Liver (tissue), 9 donors: Measurements from ENCODE around the gene CCDC63. TPM values are rescaled to one million over a fixed set of nuclear protein-coding genes. Genes with fewer than 3 reads are reported as not detected.

ENCODE experiments used
- DNase-seq: peaks from one replicate; pipeline ENCODE4 v3.0.0-alpha.2; 2017; ENCODE audit warnings: low spot score
- H3K27ac ChIP-seq, 2 donors: one replicate each; pipeline ENCODE4 v1.7.0; 2013; ENCODE audit warnings: inconsistent platforms in 2 of 2, low read length in 2 of 2, control low read depth in 1 of 2, low read depth in 1 of 2, mild to moderate bottlenecking in 1 of 2
- H3K27me3 ChIP-seq, 4 donors: one replicate each; pipeline versions ENCODE4 v1.6.1 to v1.7.0; 2013; ENCODE audit warnings: low read length in 3 of 4, inconsistent platforms in 1 of 4, mild to moderate bottlenecking in 1 of 4, moderate library complexity in 1 of 4; ENCODE audit not compliant: control insufficient read depth in 4 of 4, insufficient read depth in 4 of 4
- H3K36me3 ChIP-seq, 4 donors: one replicate each; pipeline versions ENCODE4 v1.6.1 to v1.7.0; 2013; ENCODE audit warnings: low read length in 3 of 4, mild to moderate bottlenecking in 3 of 4, low read depth in 1 of 4, moderate library complexity in 1 of 4; ENCODE audit not compliant: control insufficient read depth in 4 of 4, insufficient read depth in 3 of 4
- H3K4me1 ChIP-seq, 4 donors: one replicate each; pipeline versions ENCODE4 v1.6.1 to v1.7.0; 2013; ENCODE audit warnings: low read length in 3 of 4, mild to moderate bottlenecking in 3 of 4, moderate library complexity in 1 of 4; ENCODE audit not compliant: control insufficient read depth in 4 of 4, insufficient read depth in 4 of 4
- H3K4me3 ChIP-seq, 3 donors: one replicate each; pipeline versions ENCODE4 v1.6.1 to v1.7.0; 2013; ENCODE audit warnings: low read length in 3 of 3, control low read depth in 1 of 3, low read depth in 1 of 3, mild to moderate bottlenecking in 1 of 3
- H3K9ac ChIP-seq, 2 donors: one replicate each; pipeline ENCODE4 v1.7.0; 2013; ENCODE audit warnings: low read length in 2 of 2, mild to moderate bottlenecking in 2 of 2, moderate library complexity in 2 of 2, control low read depth in 1 of 2, low read depth in 1 of 2
- H3K9me3 ChIP-seq, 4 donors: one replicate each; pipeline versions ENCODE4 v1.6.1 to v1.7.0; 2013; ENCODE audit warnings: low read length in 3 of 4; ENCODE audit not compliant: control insufficient read depth in 4 of 4
- CTCF ChIP-seq: fragments of 150-350 bp; IDR thresholded peaks from 2 replicates; pipeline ENCODE4 v1.5.1; 2017; ENCODE audit warnings: improper control_type of control experiment, low read depth, low read length; ENCODE audit not compliant: missing input control
- EGR1 ChIP-seq, 2 donors: IDR thresholded peaks; 2 replicates each; pipeline ENCODE4 v1.6.1; 2016 to 2018; ENCODE audit warnings: antibody characterized with exemption in 2 of 2, low read depth in 2 of 2
- FOXA1 ChIP-seq: IDR thresholded peaks from 2 replicates; pipeline ENCODE4 v1.6.1; 2016; ENCODE audit warnings: antibody characterized with exemption
- FOXA2 ChIP-seq: IDR thresholded peaks from 2 replicates; pipeline ENCODE4 v1.6.1; 2016; ENCODE audit warnings: antibody characterized with exemption
- GABPA ChIP-seq, 2 donors: IDR thresholded peaks in 1 of 2; conservative IDR thresholded peaks in 1 of 2; 2 replicates each; pipeline ENCODE4 v1.6.1; 2016; ENCODE audit warnings: antibody characterized with exemption in 2 of 2, mild to moderate bottlenecking in 1 of 2, moderate library complexity in 1 of 2
- HNF4A ChIP-seq, 2 donors: conservative IDR thresholded peaks; 2 replicates each; pipeline ENCODE4 v1.6.1; 2016; ENCODE audit warnings: antibody characterized with exemption in 2 of 2, mild to moderate bottlenecking in 2 of 2
- HNF4G ChIP-seq: IDR thresholded peaks from 2 replicates; pipeline ENCODE4 v1.6.1; 2016; ENCODE audit warnings: antibody characterized with exemption
- MAX ChIP-seq: IDR thresholded peaks from 2 replicates; pipeline ENCODE4 v1.6.1; 2016; ENCODE audit warnings: antibody characterized with exemption
- NR2F2 ChIP-seq: IDR thresholded peaks from 2 replicates; pipeline ENCODE4 v1.6.1; 2016; ENCODE audit warnings: antibody characterized with exemption
- RAD21 ChIP-seq, 2 donors: IDR thresholded peaks; 2 replicates each; pipeline ENCODE4 v1.6.1; 2016; ENCODE audit warnings: antibody characterized with exemption in 2 of 2, mild to moderate bottlenecking in 2 of 2
- REST ChIP-seq: IDR thresholded peaks from 2 replicates; pipeline ENCODE4 v1.6.1; 2016; ENCODE audit warnings: antibody characterized with exemption, mild to moderate bottlenecking
- RXRA ChIP-seq, 2 donors: IDR thresholded peaks; 2 replicates each; pipeline ENCODE4 v1.6.1; 2017 to 2018; ENCODE audit warnings: antibody characterized with exemption in 2 of 2, mild to moderate bottlenecking in 1 of 2
- SP1 ChIP-seq: IDR thresholded peaks from 2 replicates; pipeline ENCODE4 v1.6.1; 2018; ENCODE audit warnings: antibody characterized with exemption, mild to moderate bottlenecking
- TAF1 ChIP-seq: conservative IDR thresholded peaks from 2 replicates; pipeline ENCODE4 v1.6.1; 2016; ENCODE audit warnings: antibody characterized with exemption, mild to moderate bottlenecking
- YY1 ChIP-seq: IDR thresholded peaks from 2 replicates; pipeline ENCODE4 v1.6.1; 2016; ENCODE audit warnings: antibody characterized with exemption, mild to moderate bottlenecking
- ZBTB33 ChIP-seq: IDR thresholded peaks from 2 replicates; pipeline ENCODE4 v1.6.1; 2016; ENCODE audit warnings: antibody characterized with exemption
- WGBS: extraction: QIAGEN DNeasy Blood & Tissue Kit; methylation state at CpG from one replicate; pipeline ENCODE4 v1.1.7; 2013; 5-methylcytosine and 5-hydroxymethylcytosine counted together
- polyA plus RNA-seq, 2 donors: library from polyadenylated mRNA; stranded (reverse) in 1 of 2; unstranded in 1 of 2; fragments of 200-250 nt in 1 of 2; fragments of >200 nt in 1 of 2; fragmentation: Nextera tagmentation in 1 of 2; extraction: Ambion mirVana in 1 of 2; gene quantifications; one replicate each; pipeline versions ENCODE4 v1.2.1 to v1.2.3, GENCODE V29; 2013 to 2015
- total RNA-seq, 2 donors: library from RNA; depleted of rRNA; stranded (reverse); fragments of >200 nt; gene quantifications; one replicate each; pipeline ENCODE4 v1.2.3, GENCODE V29; 2014
- donor health status: healthy.
- donor health status: healthy.
- donor health status: healthy.
- donor health status: healthy.
- donor health status: healthy.

Gene CCDC63
- total and polyA plus RNA-seq, 4 donors: not detected

- Histone ChIP-seq H3K4me3 (no peak overlapping the region), H3K4me1 (peaks cover 0 to 6% (median 4%) of the 10 kb centered on the region in 4 donors), H3K27me3 (no peaks in the 10 kb centered on the region), H3K36me3 (no peaks in the 10 kb centered on the region), H3K27ac (no peak overlapping the region), H3K9me3 (no peaks in the 10 kb centered on the region), H3K9ac (no peak overlapping the region)
- DNase-seq: no peak
- 90% methylated on average over 3 of the region's 3 CpGs for WGBS
- TF ChIP-seq RAD21 (IDR thresholded peaks at IDR 0.05) (no peak), FOXA1 (no peak), HNF4A (conservative IDR thresholded peaks at IDR 0.05) (no peak), TAF1 (no peak), RXRA (IDR thresholded peaks at IDR 0.05) (no peak), EGR1 (IDR thresholded peaks at IDR 0.05; ENCODE audit: low read depth in 2 of 2) (no peak)
These were observed 49.8 kb downstream of the CCDC63 start for GRCh38 chr12:110896559-110896958.

GRCh38 chr12:110901401-110901800 lies 54.6 kb downstream of the CCDC63 start:
- Histone ChIP-seq H3K9me3 (no peaks in the 10 kb centered on the region), H3K27me3 (no peaks in the 10 kb centered on the region), H3K4me1 (no peaks in the 10 kb centered on the region), H3K27ac (no peak overlapping the region), H3K4me3 (no peak overlapping the region), H3K9ac (no peak overlapping the region), H3K36me3 (no peaks in the 10 kb centered on the region)
- TF ChIP-seq CTCF (no peak), HNF4A (conservative IDR thresholded peaks at IDR 0.05) (no peak), MAX (no peak), TAF1 (no peak), FOXA2 (no peak), NR2F2 (no peak), HNF4G (no peak), SP1 (no peak), GABPA (IDR thresholded peaks at IDR 0.05 in 1 of 2, conservative IDR thresholded peaks at IDR 0.05 in 1 of 2) (no peak), EGR1 (IDR thresholded peaks at IDR 0.05; ENCODE audit: low read depth in 2 of 2) (no peak), RXRA (IDR thresholded peaks at IDR 0.05) (no peak), REST (no peak)
- WGBS: 85% methylated on average over 4 of the region's 4 CpGs
- no peak for DNase-seq

GRCh38 chr12:110903511-110903910 lies 56.7 kb downstream of the CCDC63 start:
- Histone ChIP-seq H3K36me3 (no peaks in the 10 kb centered on the region), H3K9me3 (no peaks in the 10 kb centered on the region), H3K4me1 (no peaks in the 10 kb centered on the region), H3K27me3 (no peaks in the 10 kb centered on the region), H3K9ac (no peak overlapping the region), H3K27ac (no peak overlapping the region), H3K4me3 (no peak overlapping the region)
- WGBS: 95% methylated on average over 4 of the region's 4 CpGs
- no peak for DNase-seq
- TF ChIP-seq YY1 (no peak), FOXA1 (no peak), SP1 (no peak), CTCF (no peak), FOXA2 (no peak), RAD21 (IDR thresholded peaks at IDR 0.05) (no peak), TAF1 (no peak), HNF4G (no peak), ZBTB33 (no peak), HNF4A (conservative IDR thresholded peaks at IDR 0.05) (no peak)
